ENCODE measurements around the gene YPEL3. TPM values are rescaled to one million over a fixed set of nuclear protein-coding genes. Genes with fewer than 3 reads are reported as not detected.
"Not testable (repeated sequence)": the region's sequence is repeated elsewhere in the genome, so short reads cannot be mapped to it uniquely, and the experiment has no call there.

YPEL3 gene
- total RNA-seq, 1 donor from 2014 or later, result 29.4 TPM

- no peak for DNase-seq (ENCODE audit: low read depth in 2 of 2)
Measured at GRCh38 chr16:30117768-30118167, 21.8 kb upstream of the YPEL3 start.

DNA sequence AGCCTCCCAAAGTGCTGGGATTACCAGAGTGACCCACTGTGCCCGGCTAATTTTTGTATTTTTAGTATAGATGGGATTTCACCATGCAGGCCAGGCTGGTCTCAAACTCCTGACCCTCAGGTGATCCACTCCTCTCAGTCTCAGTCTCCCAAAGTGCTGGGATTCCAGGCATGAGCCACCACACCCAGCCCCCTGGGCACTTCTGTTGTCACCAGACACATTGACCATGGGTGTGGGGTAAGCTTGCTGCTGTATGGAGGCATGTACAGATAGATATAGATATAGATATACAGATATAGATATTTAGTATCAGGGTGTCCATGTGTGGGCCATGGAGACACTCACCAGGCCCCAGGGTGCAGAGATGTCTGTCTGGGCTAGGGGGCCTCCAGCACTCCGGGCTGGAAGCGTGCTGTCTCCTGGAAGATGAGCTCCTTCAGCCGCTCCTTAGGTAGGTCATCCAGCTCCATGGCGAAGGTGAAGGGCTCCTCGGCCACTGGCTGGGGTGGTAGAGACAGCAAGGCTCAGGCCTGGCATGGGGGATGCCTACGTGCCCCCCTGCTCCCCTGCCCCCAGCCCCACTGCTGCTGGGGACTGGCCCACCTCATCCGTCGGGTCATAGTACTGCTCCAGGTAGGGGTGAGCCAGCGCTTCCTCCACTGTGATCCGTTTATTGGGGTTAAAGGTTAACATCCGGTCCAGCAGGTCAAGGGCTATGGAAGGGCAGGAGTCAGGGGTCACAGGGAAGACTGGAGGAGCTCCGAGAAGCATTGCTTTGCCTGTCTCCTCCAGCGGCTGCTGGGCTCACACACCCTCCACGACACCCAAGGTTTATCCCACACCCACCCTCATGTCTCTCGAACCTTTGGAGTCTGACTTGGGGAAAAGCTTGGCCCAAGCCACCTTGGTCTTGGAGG is 20.5 kb upstream of the YPEL3 start:
- no peak for DNase-seq (ENCODE audit: low read depth in 2 of 2)

DNA sequence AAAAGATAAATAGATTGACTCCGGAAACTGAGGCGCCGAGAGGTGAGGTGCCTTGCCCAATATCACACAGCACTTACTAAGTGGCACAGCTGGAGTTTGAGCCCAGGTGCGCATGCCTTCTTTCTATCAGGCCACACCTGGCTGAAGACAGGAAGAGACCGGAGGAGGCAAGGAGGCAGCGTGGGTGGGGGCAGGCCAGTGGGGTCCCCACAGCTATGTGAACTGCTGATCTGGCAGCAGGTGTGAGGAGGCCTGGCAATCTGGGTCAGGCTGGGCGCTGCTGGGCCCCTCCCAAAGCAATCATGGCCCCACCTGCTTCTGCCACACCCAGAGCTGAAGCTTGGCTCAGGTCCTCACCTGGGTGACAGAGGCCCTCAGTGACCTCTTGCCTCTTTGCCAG is 19.2 kb upstream of the YPEL3 start:
- no peak for DNase-seq (ENCODE audit: low read depth in 2 of 2)

GRCh38 chr16:30114833-30115232 is 18.8 kb upstream of the YPEL3 start:
- DNase-seq (ENCODE audit: low read depth in 2 of 2), result not testable (repeated sequence)

GRCh38 chr16:30114411-30114810 is 18.4 kb upstream of the YPEL3 start:
- no peak for DNase-seq (ENCODE audit: low read depth in 2 of 2)

GRCh38 chr16:30113711-30114333 is 17.8 kb upstream of the YPEL3 start:
- no peak for DNase-seq (ENCODE audit: low read depth in 2 of 2)

DNA sequence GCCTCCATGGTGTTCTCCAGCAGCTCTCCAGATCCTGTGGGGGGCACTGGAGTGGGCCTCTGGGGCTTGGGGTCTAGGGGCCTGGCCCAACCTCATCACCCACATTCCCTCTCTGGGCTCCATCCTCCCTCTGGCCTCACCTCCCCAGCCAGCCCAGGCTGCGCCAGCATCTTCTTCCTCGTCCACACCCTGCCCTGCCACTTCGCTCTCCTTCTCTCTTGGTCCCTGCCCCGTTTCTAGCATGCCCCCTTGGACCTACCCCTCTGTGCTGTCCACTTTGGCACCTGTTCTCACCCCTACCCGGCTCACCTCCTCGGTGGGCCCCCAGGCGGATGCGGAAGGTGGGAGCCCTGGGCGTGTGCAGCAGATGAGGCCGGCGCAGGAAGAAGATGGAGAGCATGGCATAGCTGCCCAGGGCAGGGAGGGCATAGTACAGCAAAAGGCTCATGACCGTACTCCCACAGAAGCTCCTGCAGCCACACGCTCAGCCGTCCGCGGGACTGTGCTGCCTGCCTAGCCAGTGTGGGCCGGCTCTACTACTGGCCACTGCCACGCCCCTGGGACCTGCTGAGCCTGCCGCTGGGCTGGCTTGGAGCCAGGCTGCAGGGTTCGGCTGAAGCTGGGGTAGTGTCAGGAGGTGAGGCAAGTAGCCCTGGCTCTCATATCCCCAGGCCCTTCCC is 17.2 kb upstream of the YPEL3 start, which contains the start of gene GDPD3:
Gene GDPD3 (minus strand): TSS at position 507 of the 680 bp plus-strand sequence. CDS start 59 bp downstream, at position 448.
- peak in 1 of 2 donors; percentile 24 for DNase-seq (ENCODE audit: low read depth in 2 of 2)

GRCh38 chr16:30112197-30113030 is 16.4 kb upstream of the YPEL3 start:
- DNase-seq (ENCODE audit: low read depth in 2 of 2), result peak; percentile 73 to 79

DNA sequence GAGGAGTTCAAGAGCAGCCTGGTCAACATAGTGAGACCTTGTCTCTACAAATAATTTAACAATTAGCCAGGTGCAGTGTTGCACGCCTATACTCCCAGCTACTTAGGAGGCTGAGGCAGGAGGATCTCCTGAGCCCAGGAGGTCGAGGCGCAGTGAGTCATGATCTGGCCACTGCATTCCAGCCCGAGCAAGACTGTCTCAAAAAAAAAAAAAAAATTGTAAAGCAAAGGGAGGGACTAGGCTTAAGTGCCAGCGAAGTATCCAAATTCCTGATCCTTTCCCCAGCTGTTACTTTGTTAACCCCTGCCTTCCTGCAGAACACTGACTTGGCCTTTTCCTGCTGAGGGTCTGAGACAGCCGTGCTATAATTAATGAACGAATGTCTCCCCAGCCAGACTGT is 14.6 kb upstream of the YPEL3 start:
- DNase-seq (ENCODE audit: low read depth in 2 of 2), result no peak

GRCh38 chr16:30108059-30108850 is 12.2 kb upstream of the YPEL3 start:
- no peak for DNase-seq (ENCODE audit: low read depth in 2 of 2)

GRCh38 chr16:30104492-30104891 is 8.5 kb upstream of the YPEL3 start:
- DNase-seq (ENCODE audit: low read depth in 2 of 2), result no peak

- no peak for DNase-seq (ENCODE audit: low read depth in 2 of 2)
Measured at GRCh38 chr16:30104090-30104489, 8.1 kb upstream of the YPEL3 start.

DNA sequence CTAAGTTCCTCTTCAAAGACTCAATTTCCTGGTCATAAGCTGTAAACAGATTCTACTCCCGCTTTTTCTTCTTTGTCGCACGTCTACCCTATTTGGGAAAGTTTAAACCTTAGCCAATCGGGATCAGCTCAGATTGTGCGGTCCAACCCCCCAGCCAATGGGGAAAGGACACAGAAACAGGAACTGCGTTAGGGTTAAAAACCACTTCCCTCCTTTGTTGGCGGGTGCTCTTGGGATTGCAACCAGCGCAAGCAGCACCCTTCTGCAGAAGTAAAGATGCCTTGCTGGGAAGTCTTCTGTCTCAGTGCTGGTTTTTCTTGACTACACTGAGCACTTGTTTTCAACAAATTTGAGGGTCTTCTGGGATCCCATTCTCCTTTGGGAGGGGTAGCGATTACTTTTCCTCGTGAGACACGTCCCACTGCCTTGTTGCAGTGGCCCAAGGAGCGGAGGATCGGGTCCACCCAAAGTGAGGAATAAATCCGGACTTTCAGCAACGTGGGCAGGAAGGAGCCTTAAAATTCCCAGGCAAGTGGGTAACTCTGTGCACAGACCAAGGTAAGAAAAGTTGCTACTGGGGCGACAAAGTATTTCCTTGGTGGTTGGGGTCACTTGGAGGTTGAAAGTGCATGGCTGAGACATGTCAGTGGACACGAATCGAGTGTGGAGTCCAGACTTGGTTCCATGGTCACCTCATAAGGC is 1.0 kb upstream of the YPEL3 start:
- no peak for DNase-seq (ENCODE audit: low read depth in 2 of 2)

GRCh38 chr16:30095166-30096078 is 591 bp downstream of the YPEL3 start:
- peak in 1 of 2 donors; percentile 32 for DNase-seq (ENCODE audit: low read depth in 2 of 2)

DNA sequence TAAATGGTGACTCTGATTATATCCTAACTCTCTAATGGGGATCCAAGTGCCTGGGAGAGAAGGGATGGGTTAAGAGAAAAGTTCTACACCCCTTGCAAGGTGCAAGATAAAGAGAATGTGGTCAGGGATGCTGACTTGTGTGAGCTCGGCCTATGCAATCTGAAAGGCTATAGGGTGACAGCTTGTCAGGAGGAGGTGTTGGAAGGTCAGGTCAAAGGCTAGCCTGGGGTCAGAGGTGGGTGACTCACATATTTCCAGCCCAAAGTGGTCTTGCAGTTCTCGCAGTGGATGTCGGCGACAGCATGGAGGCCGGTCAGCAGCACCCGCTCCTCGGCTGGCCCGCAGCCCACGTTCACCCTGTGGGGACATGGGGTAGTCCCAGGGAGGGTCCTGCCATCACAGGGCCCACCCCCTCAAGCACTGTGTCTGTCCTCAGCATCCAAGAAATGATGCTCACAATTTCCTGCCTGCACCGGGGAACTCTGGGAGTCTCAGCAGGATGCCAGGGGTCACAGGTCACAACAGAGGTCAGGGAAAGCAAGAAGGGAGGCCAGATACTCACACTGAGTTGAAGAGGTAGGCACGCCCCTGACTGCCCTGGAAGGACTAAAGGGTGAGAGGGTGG is 1.4 kb downstream of the YPEL3 start:
- no peak for DNase-seq (ENCODE audit: low read depth in 2 of 2)

GRCh38 chr16:30092373-30093010 is 3.5 kb downstream of the YPEL3 start:
- DNase-seq (ENCODE audit: low read depth in 2 of 2), result peak; percentile 95 to 97

- DNase-seq (ENCODE audit: low read depth in 2 of 2), result peak; percentile 93 to 95
Measured at GRCh38 chr16:30091474-30092372, 4.3 kb downstream of the YPEL3 start, which contains the start of gene TBX6. TBX6 (minus strand) TSS chr16:30091924; CDS start chr16:30091193, 731 bp downstream.
